GM18505 (cell line): ENCODE measurements around the gene MKI67.

ENCODE experiments used
- ATAC-seq: cut with Tn5 transposase; IDR thresholded peaks from one replicate; pipeline ENCODE4 v1.9.1; 2021; ENCODE audit not compliant: unreplicated experiment
- POLR2A ChIP-seq: IDR thresholded peaks from 4 replicates; pipeline ENCODE4 v1.6.1; 2011; ENCODE audit warnings: borderline replicate concordance; ENCODE audit not compliant: insufficient read depth, insufficient read length; ENCODE audit errors: extremely low read depth

MKI67 gene

GRCh38 chr10:128058106-128058749 lies 68.0 kb downstream of the MKI67 start:
- no peak for ATAC-seq
- no peak for TF ChIP-seq POLR2A

GRCh38 chr10:128056303-128057050 lies 69.7 kb downstream of the MKI67 start:
- TF ChIP-seq POLR2A: no peak
- no peak for ATAC-seq

- no peak for ATAC-seq
- no peak for TF ChIP-seq POLR2A
Observed at GRCh38 chr10:128055061-128055868, 71.0 kb downstream of the MKI67 start.

- TF ChIP-seq POLR2A: no peak
- ATAC-seq: no peak
Observed at GRCh38 chr10:128054163-128054970, 71.9 kb downstream of the MKI67 start.

- no peak for ATAC-seq
- TF ChIP-seq POLR2A: no peak
Observed at GRCh38 chr10:128053356-128053755, 72.9 kb downstream of the MKI67 start.

GRCh38 chr10:128052696-128053095 lies 73.5 kb downstream of the MKI67 start:
- TF ChIP-seq POLR2A: no peak
- ATAC-seq: no peak

- TF ChIP-seq POLR2A: no peak
- ATAC-seq: no peak
Observed at GRCh38 chr10:128051548-128051947, 74.7 kb downstream of the MKI67 start.

GRCh38 chr10:128050936-128051335 lies 75.3 kb downstream of the MKI67 start:
- TF ChIP-seq POLR2A: no peak
- no peak for ATAC-seq

GRCh38 chr10:128050121-128050516 lies 76.1 kb downstream of the MKI67 start:
- ATAC-seq: no peak
- TF ChIP-seq POLR2A: no peak

GRCh38 chr10:128049226-128050120 lies 76.8 kb downstream of the MKI67 start:
- no peak for TF ChIP-seq POLR2A
- ATAC-seq: no peak

GRCh38 chr10:128048819-128049210 lies 77.4 kb downstream of the MKI67 start:
- TF ChIP-seq POLR2A: no peak
- no peak for ATAC-seq
